NCI-H526 treated with DMSO at 0.1 percent for 48 hours (cell line): ENCODE data around the gene RPS15.
"Not testable (repeated sequence)": the region's sequence is repeated elsewhere in the genome, so short reads cannot be mapped to it uniquely, and the experiment has no call there.

ENCODE experiments used
- DNase-seq: peaks from one replicate; lab custom pipeline; 2025; lab: John Stamatoyannopoulos, UW

The RPS15 gene

DNA sequence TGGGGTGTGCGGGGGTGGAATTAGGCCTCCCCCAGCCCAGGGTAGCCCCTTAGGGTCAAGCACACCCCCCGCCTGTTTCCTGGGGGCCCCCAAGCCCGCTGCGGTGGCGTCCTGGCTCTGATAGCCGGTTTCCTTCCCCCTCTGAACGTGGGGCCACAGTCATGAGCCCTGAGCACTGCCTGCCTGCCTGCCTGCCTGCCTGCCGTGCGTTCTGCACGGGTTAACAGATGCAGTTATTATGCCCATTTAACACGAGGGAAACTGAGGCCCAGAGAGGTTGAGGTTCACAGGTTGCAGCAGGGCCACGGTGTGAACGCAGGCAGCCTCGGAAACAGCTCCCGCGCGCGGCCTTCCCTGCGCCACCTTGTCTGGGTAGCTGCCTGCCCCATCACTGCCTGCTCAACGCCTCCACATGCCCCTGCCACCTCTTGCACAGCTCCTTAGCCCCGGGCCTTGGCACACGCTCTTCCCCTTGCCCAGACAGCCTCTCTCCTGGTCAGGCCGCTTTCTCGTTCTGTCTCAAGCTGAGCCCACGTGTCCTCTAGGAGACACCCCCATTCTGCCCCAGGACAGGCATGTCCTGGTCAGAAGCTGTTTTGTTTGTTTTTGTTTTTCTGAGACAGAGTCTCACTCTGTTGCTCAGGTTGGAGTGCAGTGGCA is 35.7 kb upstream of the RPS15 start:
- no peak for DNase-seq

DNA sequence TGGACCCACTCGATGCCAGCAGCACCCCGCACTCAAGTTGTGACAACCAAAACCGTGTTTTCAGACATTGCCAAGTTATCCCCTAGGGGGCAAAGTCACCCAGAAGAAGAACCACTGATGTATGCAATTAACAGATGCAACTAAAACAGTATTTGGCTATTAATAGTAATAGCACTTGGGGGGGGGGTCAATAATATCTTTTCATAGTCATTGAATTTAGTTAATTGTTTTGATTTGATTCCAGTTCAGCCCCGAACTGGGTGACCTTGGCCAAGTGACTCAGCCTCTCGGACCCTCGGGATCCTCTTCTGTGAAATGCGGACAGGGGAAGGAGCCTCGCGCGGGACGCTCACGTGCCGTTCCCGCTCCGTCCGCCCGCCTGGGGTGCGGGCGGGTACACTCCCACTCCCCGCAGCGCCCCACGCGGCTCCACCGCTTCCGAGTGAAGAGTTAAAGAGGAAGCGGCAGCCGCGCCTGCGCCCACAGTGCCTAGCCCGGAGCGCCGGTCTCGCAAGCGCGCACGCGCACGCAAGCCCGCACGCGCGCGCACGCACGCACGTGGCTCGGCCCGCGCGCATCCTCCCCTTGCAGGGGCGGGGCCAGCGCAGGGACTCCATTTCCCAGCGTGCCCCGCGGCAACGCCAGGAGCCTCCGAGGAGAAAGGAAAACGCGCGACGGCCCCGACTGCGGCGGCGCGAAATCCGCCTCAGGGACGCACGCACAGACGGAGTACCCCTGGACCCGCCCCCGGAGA is 31.2 kb upstream of the RPS15 start:
- DNase-seq = peak; percentile 85

DNA sequence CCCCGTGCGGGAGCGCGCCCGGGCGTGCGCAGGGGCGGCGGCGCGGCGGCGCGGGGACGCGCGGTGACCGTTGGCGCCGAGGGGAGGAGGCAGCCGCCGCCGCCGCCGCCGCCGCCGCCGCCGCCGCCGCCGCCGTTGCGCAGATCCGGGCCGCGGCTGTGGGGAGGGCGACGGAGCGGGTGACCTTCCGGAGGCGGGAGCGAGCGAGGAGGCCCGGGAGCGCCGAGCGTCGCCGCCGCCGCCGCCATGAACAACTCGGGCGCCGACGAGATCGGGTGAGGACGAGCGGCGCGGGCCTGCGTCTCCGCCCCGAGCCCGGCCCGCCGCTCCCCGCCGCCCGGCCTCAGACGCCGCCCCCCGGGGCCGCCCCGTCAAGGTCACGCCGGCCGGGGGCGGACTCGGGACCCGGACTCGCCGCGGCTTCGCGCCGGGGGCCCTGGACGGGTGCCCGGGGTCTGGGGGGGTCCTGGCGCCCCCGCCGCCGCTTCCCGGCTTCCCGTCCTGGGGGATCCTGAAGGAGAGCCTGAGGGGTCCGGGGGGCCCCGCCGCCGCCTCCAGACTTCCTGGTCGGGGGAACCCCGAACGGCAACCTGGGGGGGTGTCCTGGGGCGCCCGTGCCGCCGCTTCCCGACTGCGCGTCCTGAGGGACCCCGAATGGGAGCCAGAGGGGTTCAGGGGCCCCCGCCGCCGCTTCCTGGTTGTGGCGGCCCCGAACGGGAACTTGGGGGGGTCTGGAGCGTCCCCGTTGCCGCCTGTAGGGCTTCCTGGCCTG is 30.5 kb upstream of the RPS15 start, which contains the start of gene DAZAP1:
Gene DAZAP1, plus strand, starts transcription at position 59 of the 772 bp plus-strand sequence. Its CDS starts 188 bp downstream, at position 247.
- DNase-seq = no peak

DNA sequence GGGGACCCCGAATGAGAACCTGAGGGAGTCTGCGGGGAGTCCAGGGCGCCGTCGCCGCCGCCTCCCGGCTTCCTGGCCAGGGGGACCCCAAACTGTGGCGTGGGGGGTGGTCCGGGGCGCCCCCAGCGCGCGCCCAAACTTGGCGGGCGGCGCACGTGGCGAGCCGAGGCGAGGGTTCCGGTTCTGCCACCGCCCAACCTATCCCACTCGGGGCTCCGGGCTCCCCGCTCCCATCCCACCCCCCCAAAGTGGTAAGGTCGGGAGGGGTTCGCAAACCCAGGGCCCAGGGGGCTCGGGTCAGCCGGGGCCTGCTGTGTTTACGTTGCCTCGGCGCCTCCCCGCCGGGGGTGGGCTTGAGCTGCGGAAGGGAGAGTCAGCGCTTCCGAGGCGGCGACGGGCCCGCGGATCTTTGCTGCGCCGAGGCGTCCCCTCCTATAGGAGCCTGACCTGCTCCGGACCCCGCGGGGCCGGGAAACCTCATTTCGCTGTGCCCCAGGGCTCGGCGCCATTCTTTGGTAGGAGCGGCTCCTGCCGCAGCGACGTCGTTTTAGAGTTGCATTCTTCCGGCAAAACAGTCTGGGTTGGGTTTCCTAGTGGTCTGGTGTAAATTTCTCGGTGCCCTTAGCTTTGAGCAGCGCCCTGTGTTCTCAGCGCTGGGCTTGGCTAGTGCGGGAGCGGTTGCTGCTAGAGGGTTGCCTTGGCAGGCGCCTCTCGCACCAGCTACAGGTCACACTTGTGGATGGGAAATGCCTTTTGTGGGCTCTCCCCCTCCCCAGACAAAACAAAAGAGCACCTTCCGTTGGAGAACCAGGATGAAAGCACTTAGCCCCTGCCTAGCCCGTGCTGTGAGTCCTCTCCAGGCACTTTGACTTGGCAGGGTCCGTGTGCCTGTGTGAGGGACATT is 29.6 kb upstream of the RPS15 start:
- DNase-seq = no peak

DNA sequence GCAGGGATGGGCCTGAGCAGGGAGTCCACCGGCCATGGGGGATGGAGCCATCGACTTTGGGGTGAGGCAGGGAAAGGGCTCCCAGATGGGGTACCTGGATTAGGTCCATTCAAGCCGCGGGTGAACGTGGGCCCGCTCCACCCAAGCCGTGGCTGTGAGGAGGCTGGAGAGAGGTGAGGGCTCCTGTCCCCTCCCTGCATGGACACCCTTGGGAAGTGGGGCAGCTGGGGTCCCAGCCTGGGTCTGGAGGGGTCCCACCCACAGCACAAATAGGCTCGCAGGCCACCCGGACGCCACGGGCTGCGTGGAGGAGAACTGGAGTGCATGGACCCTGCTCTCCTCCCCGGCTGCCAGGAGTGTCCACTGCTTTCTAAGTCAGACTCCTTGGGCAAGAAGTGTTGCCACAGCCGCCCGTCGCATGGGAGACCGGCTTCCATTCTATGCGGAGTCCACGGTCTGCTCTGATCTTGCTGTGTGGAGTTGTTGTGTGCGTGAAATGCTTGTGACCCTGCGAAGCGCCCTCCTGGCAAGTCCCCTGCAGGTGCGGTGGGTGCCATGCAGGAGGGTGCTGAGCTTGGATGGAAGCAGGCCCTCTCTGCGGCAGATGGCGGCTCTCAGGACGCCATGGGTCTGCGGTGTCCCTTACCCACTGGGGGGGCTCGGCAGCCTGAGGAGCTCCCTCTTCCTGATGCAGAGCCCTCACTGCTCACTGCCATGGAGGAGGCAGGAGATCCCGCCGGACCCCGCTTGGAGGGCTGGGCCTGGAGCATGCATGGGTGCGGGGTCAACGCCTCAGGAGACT is 28.8 kb upstream of the RPS15 start:
- DNase-seq = no peak

DNA sequence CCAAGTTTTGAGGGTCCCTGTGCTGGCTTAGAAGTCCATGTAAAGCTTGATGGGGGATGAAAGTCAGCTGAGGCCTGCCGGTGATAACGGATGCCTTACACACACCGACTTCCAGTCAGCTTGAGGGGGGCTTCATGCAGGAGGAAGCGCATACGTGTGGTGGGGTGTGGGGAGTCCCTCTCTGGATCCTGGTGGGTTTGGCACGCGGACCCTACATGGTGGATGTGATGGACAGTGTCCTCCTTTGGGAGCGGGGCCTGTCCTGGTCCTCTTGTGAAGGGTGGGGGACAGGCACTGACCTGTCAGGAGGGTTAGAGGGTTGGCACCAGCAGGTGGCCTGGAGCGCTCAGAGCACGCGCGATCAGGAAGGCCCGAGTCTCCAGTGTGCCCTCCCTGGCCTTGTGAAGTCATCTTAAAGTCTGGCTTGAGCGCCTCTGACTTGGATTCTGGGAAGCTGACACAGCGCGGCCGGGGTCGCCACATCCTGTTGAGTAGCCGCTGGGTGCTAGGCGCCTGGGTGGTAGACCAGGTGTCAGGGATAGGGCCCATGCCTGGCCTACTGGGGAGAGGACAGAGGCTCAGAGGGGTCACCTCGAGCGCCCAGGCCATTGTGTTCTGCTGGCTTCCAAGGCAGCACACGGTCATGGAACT is 27.9 kb upstream of the RPS15 start:
- DNase-seq = no peak

DNA sequence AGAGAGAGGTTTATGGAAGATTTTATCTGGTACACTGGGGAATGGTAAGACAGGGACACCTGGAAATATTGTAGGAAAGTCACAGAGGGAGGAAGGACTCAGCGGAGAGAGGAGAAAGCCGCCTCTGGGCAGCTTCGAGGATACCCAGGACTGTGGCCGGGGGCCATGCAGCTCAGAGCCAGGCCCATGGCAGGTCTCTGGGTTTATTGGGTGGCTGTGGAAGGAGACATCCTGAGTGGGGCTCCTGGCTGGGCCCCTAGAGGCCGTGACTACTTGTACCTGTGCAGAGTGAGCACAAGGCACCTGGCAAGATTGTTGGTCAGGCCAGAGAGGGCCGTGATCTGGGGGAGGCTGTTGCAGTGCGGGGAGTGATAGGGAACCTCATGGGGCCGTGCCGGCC is 27.4 kb upstream of the RPS15 start:
- no peak for DNase-seq

DNA sequence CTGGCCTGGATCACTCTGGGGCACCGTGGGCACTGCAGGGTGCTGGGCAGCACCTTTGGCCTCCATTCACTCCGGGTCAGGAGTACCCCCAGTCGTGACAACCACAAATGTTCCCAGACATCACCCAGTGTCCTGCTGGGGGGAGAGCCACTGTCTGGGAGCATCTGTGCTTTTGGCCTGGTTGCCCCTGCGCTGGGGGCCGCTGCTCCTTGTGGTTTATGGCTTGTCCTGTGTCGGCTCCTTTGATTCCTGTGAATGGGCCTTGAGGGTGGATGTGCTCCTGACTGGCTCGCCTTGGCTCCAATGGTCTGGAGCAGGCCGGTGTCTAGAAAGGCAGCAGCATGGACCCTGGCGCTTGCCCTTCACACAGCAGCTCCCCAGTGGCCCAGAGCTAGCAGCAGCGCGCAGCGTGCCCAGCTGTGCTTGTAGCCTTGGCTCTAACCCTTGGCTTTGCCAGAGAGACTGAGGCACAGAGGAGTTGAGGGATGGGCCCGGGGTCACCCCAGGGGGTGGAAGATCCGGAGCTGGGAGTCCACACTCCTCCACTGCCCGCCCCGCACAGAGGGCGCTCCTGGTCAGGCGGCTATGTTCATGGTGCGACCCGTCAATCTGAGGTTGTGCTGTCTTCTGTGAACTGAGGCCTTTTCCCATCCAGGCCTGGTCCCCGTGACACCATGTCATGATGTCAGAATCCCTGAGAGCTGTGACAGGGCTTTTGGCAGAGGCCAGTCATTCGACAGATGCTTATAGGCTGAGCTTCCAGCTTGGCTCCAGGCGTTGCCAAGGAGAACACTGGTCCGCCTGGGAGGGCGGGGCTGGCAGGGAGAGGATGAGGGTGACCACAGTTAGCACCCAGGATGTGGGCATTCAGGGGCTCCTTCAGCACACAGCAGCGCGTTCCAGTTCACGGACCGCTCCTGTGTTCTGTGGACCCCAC is 26.7 kb upstream of the RPS15 start:
- no peak for DNase-seq

DNA sequence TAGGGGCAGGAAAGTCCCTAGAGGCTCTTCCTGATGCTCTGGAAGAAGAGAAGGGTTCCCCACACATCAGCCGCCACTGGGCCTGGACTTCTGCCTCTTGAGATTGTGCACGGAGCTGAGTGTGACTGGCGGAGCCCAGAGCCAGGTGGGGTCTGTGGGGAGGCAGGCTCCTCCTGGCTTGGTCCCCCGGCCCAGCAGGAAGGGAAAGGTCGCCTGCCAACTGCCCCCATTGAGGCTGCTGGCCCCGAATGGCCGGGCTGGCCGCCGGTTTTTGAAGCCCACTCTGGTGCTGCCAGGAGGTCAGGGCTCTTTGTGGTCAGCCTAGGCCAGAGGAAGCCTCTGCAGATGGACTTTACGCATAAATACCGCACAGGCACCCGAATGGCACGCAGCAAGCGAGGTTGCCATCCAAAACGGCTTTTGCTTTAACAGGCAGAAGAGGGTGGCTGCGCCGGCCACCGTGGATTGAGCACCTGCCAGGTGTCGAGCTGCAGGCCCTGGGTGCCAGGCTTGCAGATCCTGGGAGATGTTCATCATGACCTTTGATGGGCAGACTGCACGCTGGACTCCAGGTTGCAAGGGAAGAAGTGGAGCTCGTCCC is 25.8 kb upstream of the RPS15 start:
- no peak for DNase-seq

DNA sequence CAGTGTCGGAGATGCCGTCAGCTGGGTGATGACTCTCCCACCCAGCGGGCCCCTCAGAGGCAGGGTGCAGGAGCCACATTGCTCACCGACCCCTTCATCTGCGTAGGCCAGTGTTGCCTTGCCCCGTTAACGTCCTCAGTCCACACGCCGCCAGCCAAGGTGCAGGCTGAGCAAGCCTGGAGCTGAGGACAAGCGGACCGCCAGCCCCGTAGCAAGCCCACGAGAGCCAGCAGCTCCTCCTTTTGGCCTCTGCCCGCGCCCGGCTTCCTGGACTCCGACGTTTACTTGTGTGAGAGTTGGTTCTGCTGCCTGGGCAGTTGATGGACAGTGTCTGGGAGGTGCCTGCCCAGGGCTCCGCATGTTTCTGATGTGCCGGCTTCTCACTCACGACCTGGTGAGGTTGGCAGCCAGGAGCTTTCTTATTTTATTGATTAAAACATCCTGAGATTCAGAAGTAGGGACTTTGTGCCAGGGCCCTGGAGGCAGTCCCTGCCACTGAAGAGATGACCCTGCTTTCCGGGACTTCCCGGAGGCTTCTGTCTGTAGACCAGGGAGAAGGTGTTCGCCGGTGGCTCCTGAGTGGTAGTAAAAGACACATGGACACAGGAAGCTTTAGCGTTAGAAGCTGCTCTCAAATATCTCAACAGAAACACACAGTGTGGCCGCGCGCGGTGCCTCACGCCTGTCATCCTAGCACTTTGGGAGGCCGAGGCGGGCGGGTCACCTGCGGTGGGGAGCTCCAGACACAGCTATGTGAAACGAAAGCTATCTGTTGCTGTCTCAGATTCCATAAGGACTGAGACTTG is 25.0 kb upstream of the RPS15 start:
- DNase-seq = no peak

DNA sequence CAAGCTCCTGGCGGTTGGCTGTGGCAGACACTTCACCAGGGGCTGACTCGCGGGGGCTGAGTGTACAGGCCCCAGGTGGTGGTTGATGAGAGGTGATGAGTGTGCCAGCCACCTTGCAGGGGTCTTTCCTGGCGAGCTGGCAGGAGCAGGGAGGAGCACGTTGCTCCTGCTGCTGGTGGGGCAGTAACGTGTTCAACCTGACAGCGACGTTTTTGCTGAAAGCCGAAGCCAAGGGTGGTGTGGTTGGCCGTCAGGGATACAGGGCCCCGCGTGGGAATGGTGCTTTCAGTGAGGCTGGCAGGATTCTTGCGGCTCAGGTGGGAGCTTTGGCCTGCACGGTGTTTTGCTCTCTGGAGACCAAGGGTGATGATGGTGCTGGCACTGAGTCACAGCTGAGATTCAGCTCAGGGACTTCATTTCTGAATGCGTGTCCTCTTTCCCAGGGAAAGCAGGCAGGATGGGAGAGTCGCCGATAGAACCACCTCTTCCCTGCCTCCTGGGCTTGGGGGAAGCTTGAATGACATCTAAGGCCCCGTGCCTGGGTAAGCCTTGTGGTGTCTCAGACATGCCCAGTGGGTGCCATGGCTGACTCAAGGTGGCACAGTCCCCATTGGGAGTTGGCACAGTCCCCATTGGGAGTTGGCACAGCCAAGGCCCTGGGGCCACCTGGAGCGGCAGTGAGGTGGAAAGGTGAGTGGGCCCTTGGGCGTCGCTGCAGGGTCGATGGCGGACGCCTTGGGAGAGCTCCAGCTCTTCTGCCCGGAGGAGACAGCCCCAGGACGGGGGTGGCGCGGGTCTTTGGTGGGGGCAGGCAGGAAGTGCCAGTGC is 22.0 kb upstream of the RPS15 start:
- no peak for DNase-seq

DNA sequence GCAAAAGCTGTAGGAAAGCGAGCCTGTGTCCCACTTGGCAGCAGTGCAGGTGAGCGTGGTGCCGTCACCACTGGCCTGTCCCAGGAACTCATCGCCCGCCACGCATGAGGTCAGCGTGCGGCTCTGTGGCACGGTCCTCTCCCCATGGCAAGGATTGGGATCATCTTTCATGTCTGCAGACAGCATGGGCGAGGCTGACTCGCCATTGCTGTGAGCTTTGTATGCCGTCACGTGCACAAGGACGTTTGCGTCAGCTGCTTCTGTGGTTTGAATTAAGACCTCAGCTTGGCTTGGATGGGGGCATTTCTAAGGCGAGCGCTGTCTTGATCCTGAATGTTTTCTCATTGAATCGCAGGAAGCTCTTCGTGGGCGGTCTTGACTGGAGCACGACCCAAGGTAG is 21.1 kb upstream of the RPS15 start:
- DNase-seq = no peak

DNA sequence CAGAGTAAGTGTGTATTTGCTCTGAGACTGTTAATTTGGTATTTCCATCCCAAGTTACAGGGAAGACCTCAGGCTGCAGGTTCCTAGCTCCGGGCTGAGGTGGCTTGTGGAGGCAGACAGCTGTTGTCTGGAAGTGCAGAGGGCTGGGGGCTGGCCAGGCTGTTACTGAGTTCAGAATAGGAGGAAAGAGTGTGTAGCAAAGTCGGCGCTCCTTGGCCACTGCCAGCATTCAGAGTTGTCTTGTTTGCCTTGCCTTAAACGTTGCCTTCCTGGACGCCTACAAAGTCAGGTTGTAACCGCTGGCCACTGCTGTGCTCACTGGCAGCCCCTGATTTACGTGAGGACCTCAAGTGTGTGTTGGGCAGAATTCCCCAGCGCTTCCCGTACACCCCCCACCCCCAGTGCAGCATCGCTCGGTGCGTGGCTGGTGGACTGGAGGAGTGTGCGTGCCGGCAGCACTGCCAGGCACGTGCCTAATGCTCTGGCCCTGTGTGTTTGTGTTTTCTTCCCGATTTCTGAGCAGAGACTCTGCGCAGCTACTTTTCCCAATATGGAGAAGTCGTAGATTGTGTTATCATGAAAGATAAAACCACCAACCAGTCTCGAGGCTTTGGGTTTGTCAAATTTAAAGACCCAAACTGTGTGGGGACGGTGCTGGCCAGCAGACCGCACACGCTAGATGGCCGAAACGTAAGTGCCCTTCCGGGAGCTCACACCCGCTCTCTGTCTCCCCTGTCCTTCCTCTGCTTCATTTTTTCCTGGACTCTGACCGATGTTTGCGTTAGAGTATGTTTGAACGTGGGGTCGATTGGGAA is 20.3 kb upstream of the RPS15 start:
- DNase-seq = no peak

DNA sequence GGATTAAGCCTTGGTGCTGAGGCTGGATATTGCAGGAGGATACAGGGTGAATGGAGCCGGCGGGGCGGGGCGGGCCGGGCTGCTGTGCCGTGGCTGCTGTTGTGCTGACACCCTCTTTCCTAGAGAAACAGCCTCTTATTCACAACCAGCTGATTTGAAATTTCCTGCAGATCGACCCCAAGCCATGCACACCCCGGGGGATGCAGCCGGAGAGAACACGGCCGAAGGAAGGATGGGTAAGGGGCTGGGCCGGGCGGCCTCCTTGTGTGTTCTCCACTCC is 19.8 kb upstream of the RPS15 start:
- no peak for DNase-seq

DNA sequence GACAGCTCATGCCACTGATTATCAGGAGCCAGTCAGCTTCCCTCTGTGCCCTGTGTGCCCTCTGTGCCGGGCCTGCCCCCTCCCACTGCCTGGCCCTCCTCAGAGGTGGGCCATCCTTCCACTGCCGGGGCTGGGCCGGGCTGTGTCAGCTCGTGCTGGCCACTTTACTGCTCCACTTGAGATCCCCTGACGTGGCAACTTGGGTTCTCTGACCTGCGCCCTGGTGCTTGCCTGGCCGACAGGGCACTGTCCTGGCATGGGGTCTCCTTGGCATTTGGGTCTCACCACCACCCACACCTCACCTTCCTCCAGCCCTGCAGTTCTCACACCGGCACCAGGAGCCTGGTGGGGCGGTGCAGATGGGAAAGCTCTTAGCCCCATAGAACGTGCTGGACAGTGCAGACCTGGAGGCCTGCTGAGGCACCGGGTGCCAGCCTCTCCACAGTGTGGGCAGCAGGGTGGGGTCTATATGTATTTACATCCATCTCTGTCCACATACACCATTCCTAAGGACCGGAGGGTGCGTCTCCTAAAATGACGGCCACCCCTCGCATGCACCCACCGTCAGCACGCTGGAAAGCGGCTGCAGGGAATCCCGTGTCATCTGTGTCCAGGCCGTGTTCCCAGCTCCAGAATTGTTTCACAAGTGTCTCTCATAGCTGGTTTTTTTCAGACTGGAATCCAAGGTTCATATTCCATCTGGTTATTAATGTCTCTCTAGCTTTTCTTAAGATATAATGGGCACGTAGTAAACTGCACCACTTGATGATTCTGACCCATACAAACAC is 19.1 kb upstream of the RPS15 start:
- DNase-seq = no peak

DNA sequence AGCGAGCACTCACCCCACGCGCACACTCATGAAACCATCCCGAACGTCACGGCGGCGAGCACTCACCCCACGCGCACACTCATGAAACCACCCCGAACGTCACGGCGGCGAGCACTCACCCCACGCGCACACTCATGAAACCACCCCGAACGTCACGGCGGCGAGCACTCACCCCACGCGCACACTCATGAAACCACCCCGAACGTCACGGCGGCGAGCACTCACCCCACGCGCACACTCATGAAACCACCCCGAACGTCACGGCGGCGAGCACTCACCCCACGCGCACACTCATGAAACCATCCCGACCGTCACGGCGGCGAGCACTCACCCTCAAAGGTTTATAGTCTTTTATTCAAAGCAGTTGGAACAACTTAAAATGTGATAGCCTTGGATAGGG is 18.1 kb upstream of the RPS15 start:
- not testable (repeated sequence) for DNase-seq
